ENCODE measurements around the gene HERC2. TPM values are rescaled to one million over a fixed set of nuclear protein-coding genes. Genes with fewer than 3 reads are reported as not detected.

The HERC2 gene
- total and polyA plus RNA-seq, 4 experiments from 2014 or later: 3.4 to 55.1 (median 28.9) TPM

DNA sequence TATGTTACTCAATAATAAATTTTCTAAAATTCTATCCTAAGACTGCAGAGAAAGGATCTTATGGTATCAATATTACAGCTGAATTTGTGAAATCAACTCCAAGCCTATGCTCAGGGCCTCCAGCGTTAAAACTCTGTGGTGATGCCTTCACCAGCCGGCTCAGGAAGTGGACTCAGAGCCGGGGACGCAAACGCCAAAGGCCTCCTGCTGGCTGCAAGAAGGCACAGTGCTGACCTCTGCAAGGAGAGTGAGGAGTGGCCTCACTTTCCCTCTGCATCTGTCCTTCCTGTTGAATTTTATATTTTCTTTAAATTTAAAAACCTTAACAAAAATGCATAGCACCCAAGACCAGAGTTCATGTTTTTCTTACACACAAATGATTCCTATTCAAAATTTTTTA, 48.5 kb downstream of the HERC2 start:
- H3K27ac ChIP-seq (ENCODE audit: low read depth, low read length): no peak overlapping the region
- CTCF ChIA-PET (ENCODE audit: partially characterized antibody): no interaction called here
- H3K4me1 Mint-ChIP-seq: peaks cover 0 to 3% (median 1%) of the 10 kb centered on the region in 4 donors
- no peaks in the 10 kb centered on the region for H3K27me3 Mint-ChIP-seq
- H3K27me3 ChIP-seq (ENCODE audit: insufficient read depth, low read length): no peaks in the 10 kb centered on the region
- H3K27ac Mint-ChIP-seq: no peak overlapping the region
- no peak overlapping the region for H3K4me3 Mint-ChIP-seq
- no peak overlapping the region for H3K4me3 ChIP-seq (ENCODE audit: low read length in 2 of 2)
- H3K9me3 Mint-ChIP-seq: no peaks in the 10 kb centered on the region
- H3K4me1 ChIP-seq (ENCODE audit: insufficient read depth, low read length): no peaks in the 10 kb centered on the region
- POLR2A ChIA-PET (ENCODE audit: partially characterized antibody): no interaction called here
- no peaks in the 10 kb centered on the region for H3K9me3 ChIP-seq (ENCODE audit: control insufficient read depth in 1 of 2, low read length in 2 of 2)
- H3K36me3 Mint-ChIP-seq: peaks cover 47 to 54% of the 10 kb centered on the region in 2 donors
- H3K36me3 ChIP-seq (ENCODE audit: insufficient read depth, low read length): peaks cover 27% of the 10 kb centered on the region
- DNase-seq: no peak
- intact Hi-C loops (cut with micrococcal nuclease): no loop called here

DNA sequence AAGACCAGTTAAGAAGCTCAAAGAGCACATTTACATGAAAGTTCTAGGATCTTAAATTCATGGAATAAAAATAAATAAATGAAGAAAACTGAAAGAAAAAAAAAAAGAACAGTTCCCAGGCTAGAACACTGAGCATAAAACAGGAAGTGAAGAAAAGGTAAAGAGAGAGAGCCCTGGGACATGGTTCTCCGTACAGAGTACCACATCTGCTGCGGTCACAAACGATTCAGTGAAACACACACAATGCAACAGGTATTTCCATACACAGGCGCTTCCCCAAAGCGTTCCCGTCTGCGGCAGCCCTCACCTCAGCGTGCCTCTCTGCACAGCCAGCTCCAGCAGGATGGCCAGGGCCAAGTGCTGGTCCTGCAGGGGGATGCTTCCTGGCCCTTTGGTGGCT, 49.4 kb downstream of the HERC2 start:
- no peaks in the 10 kb centered on the region for H3K27me3 ChIP-seq (ENCODE audit: insufficient read depth, low read length)
- no peak overlapping the region for H3K27ac ChIP-seq (ENCODE audit: low read depth, low read length)
- H3K9me3 ChIP-seq (ENCODE audit: control insufficient read depth in 1 of 2, low read length in 2 of 2): no peaks in the 10 kb centered on the region
- ChIA-PET CTCF (ENCODE audit: partially characterized antibody) (no interaction called here), POLR2A (ENCODE audit: partially characterized antibody) (no interaction called here)
- peaks cover 36% of the 10 kb centered on the region for H3K36me3 ChIP-seq (ENCODE audit: insufficient read depth, low read length)
- intact Hi-C loops (cut with micrococcal nuclease): no loop called here
- Mint-ChIP-seq H3K27ac (no peak overlapping the region), H3K9me3 (no peaks in the 10 kb centered on the region), H3K4me1 (peaks cover 0 to 3% (median 1%) of the 10 kb centered on the region in 4 donors), H3K36me3 (peaks cover 54 to 59% of the 10 kb centered on the region in 2 donors), H3K4me3 (no peak overlapping the region), H3K27me3 (no peaks in the 10 kb centered on the region)
- no peaks in the 10 kb centered on the region for H3K4me1 ChIP-seq (ENCODE audit: insufficient read depth, low read length)
- DNase-seq: no peak
- no peak overlapping the region for H3K4me3 ChIP-seq (ENCODE audit: low read length in 2 of 2)

DNA sequence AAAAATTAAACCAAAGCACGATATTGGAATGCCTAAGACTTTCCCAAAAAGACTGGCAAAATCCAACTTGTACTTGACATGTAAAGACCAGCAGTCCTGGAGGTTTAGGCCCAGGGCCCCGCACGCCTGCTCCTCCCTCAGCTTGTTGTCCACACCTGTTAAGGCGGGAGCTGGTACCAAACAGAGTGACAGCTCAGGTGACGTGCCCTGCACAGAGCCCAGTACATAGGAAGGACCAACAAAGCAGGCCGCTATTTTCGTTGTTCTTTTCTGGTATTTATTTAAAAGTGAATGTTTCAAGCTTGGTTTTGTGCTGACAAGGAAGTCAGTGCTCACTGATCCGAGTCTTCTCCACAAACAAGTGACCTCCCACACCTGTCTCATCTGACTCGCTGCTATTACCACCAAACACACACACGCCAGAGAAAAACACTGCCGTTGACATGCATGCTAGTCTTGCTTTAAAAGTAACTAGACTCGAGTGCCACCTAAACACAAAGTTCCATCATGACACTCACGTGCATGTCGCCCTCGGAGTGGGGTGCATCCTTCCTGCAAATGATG, 50.2 kb downstream of the HERC2 start:
- Mint-ChIP-seq H3K4me1 (peaks cover 0 to 3% (median 1%) of the 10 kb centered on the region in 4 donors), H3K27ac (no peak overlapping the region), H3K36me3 (peaks cover 56 to 63% of the 10 kb centered on the region in 2 donors), H3K9me3 (no peaks in the 10 kb centered on the region), H3K27me3 (no peaks in the 10 kb centered on the region), H3K4me3 (no peak overlapping the region)
- no peaks in the 10 kb centered on the region for H3K9me3 ChIP-seq (ENCODE audit: control insufficient read depth in 1 of 2, low read length in 2 of 2)
- no peak overlapping the region for H3K27ac ChIP-seq (ENCODE audit: low read depth, low read length)
- no peak for DNase-seq
- peaks cover 38% of the 10 kb centered on the region for H3K36me3 ChIP-seq (ENCODE audit: insufficient read depth, low read length)
- ChIA-PET CTCF (ENCODE audit: partially characterized antibody) (no interaction called here), POLR2A (ENCODE audit: partially characterized antibody) (no interaction called here)
- no peaks in the 10 kb centered on the region for H3K27me3 ChIP-seq (ENCODE audit: insufficient read depth, low read length)
- intact Hi-C loops (cut with micrococcal nuclease): no loop called here
- H3K4me3 ChIP-seq (ENCODE audit: low read length in 2 of 2): no peak overlapping the region
- no peaks in the 10 kb centered on the region for H3K4me1 ChIP-seq (ENCODE audit: insufficient read depth, low read length)

DNA sequence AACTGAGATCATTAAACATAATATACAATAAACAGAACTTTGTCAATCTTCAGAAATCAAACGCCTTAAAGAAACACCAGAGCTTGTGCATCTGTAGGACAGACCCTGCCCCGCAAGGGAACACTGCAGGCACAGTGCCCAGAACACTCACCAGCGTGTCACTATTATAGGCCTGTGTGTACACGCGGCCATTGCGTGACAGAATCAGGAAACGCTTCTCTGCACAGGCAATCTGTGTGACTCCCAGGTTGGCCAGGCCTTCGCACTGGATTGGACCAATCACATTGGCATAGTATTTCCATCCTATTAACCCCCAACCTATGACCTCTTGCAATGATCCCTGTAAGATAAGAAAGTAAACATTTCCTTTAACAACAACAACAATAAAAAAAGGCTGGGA, 52.9 kb downstream of the HERC2 start:
- ChIA-PET CTCF (ENCODE audit: partially characterized antibody) (no interaction called here), POLR2A (ENCODE audit: partially characterized antibody) (no interaction called here)
- peaks cover 0 to 5% (median under 1%) of the 10 kb centered on the region in 4 donors for H3K4me1 Mint-ChIP-seq
- H3K27ac Mint-ChIP-seq: peak overlapping the region in 2 of 7 donors; percentile 4 to 25
- H3K36me3 ChIP-seq (ENCODE audit: insufficient read depth, low read length): peaks cover 44% of the 10 kb centered on the region
- no peak overlapping the region for H3K27ac ChIP-seq (ENCODE audit: low read depth, low read length)
- no peak for DNase-seq
- H3K4me1 ChIP-seq (ENCODE audit: insufficient read depth, low read length): no peaks in the 10 kb centered on the region
- H3K9me3 ChIP-seq (ENCODE audit: control insufficient read depth in 1 of 2, low read length in 2 of 2): no peaks in the 10 kb centered on the region
- no peaks in the 10 kb centered on the region for H3K9me3 Mint-ChIP-seq
- H3K27me3 Mint-ChIP-seq: no peaks in the 10 kb centered on the region
- H3K36me3 Mint-ChIP-seq: peaks cover 66 to 77% of the 10 kb centered on the region in 2 donors
- intact Hi-C loops (cut with micrococcal nuclease): no loop called here
- no peaks in the 10 kb centered on the region for H3K27me3 ChIP-seq (ENCODE audit: insufficient read depth, low read length)
- H3K4me3 Mint-ChIP-seq: no peak overlapping the region
- H3K4me3 ChIP-seq (ENCODE audit: low read length in 2 of 2): no peak overlapping the region

DNA sequence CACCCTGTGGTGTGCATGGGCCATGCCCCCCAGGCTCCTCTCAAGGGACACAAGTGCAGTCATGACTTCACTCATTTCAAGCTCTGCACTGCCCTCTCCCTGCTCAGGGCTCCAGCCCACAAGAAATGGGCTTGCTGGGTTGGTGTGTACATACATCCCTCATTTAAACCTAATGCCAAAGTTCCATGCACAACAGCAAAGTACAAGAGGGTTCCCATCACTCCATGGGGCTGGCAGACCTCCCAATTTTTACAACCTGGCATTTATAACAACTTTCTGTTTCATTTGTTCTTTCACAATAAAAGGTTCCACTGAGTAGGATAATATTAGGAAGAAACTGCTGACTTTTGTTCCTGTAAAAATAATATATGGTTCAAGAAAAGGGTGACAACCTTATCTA, 54.3 kb downstream of the HERC2 start:
- H3K4me1 Mint-ChIP-seq: peaks cover 0 to 4% (median under 1%) of the 10 kb centered on the region in 4 donors
- peak overlapping the region in 1 of 7 donors; percentile 35 for H3K27ac Mint-ChIP-seq
- no peaks in the 10 kb centered on the region for H3K9me3 Mint-ChIP-seq
- H3K4me1 ChIP-seq (ENCODE audit: insufficient read depth, low read length): no peaks in the 10 kb centered on the region
- intact Hi-C loops (cut with micrococcal nuclease): no loop called here
- no peaks in the 10 kb centered on the region for H3K27me3 Mint-ChIP-seq
- H3K36me3 ChIP-seq (ENCODE audit: insufficient read depth, low read length): peaks cover 39% of the 10 kb centered on the region
- CTCF ChIA-PET (ENCODE audit: partially characterized antibody): no interaction called here
- no peak overlapping the region for H3K4me3 Mint-ChIP-seq
- no peak overlapping the region for H3K4me3 ChIP-seq (ENCODE audit: low read length in 2 of 2)
- no peak overlapping the region for H3K27ac ChIP-seq (ENCODE audit: low read depth, low read length)
- H3K36me3 Mint-ChIP-seq: peaks cover 70 to 74% of the 10 kb centered on the region in 2 donors
- POLR2A ChIA-PET (ENCODE audit: partially characterized antibody): no interaction called here
- no peak for DNase-seq
- H3K9me3 ChIP-seq (ENCODE audit: control insufficient read depth in 1 of 2, low read length in 2 of 2): no peaks in the 10 kb centered on the region
- no peaks in the 10 kb centered on the region for H3K27me3 ChIP-seq (ENCODE audit: insufficient read depth, low read length)

DNA sequence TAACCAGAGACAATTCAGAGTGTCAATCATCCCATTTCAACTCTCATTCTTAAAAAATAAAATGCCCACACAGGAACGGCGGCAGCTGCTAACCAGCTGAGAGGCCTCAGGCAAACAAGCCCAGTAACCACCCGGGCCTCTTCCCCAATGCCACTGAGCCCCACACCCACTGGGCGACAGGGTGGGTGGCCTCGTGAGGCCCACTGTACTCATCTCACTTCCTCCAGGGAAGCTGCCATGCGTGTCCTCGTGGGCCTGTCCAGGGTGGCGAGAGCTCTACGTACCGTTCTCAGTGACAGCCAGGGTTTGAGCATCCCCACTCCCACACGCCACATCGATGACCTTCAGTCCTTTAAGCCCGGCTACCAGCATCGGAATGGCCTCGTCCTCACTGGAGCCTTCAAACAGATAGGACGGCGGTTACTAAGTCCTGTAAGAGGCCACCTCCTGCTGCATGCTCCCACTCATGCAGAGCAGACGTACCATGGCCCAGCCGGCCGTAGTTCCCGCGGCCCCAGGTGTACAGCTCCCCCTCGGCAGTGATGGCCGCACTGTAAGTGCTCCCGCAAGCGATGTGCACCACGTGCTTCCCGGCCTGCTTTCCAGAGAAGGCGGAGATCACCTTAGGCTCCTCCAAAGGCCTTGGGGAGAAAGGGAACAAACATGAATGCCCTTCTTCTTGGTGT, 56.5 kb downstream of the HERC2 start:
- H3K27me3 Mint-ChIP-seq: no peaks in the 10 kb centered on the region
- no peaks in the 10 kb centered on the region for H3K9me3 Mint-ChIP-seq
- ChIA-PET CTCF (ENCODE audit: partially characterized antibody) (no interaction called here), POLR2A (ENCODE audit: partially characterized antibody) (no interaction called here)
- peaks cover 31% of the 10 kb centered on the region for H3K36me3 ChIP-seq (ENCODE audit: insufficient read depth, low read length)
- H3K4me3 Mint-ChIP-seq: no peak overlapping the region
- no peak overlapping the region for H3K27ac ChIP-seq (ENCODE audit: low read depth, low read length)
- H3K9me3 ChIP-seq (ENCODE audit: control insufficient read depth in 1 of 2, low read length in 2 of 2): no peaks in the 10 kb centered on the region
- no peak for DNase-seq
- no peak overlapping the region for H3K27ac Mint-ChIP-seq
- peaks cover 69 to 75% of the 10 kb centered on the region in 2 donors for H3K36me3 Mint-ChIP-seq
- H3K4me1 ChIP-seq (ENCODE audit: insufficient read depth, low read length): no peaks in the 10 kb centered on the region
- no peaks in the 10 kb centered on the region for H3K27me3 ChIP-seq (ENCODE audit: insufficient read depth, low read length)
- intact Hi-C loops (cut with micrococcal nuclease): no loop called here
- H3K4me1 Mint-ChIP-seq: peaks cover 10 to 11% (median 11%) of the 10 kb centered on the region in 4 donors
- no peak overlapping the region for H3K4me3 ChIP-seq (ENCODE audit: low read length in 2 of 2)

DNA sequence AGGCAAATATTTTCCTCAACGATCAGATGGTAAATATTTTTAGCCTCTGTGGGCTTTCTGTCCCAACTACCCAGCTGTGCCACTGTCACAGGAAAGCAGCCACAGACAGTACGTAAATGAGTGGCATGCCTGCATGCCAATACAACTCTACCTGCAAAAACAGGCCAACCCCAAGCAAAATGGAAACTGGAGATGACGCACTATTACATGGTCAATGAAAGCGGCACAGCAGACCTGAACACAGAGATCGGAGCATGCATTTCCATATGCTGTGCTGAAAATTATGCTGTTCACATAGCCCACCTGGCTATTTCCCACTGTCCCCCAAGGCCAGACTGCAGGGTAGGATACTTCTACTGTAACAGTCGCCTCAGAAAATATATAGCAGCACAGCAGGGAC, 57.8 kb downstream of the HERC2 start:
- intact Hi-C loops (cut with micrococcal nuclease): no loop called here
- Mint-ChIP-seq H3K36me3 (peaks cover 65 to 73% of the 10 kb centered on the region in 2 donors), H3K9me3 (no peaks in the 10 kb centered on the region), H3K4me3 (no peak overlapping the region), H3K27me3 (no peaks in the 10 kb centered on the region), H3K4me1 (peaks cover 11 to 13% (median 12%) of the 10 kb centered on the region in 4 donors), H3K27ac (no peak overlapping the region)
- ChIA-PET POLR2A (ENCODE audit: partially characterized antibody) (no interaction called here), CTCF (ENCODE audit: partially characterized antibody) (no interaction called here)
- peaks cover 29% of the 10 kb centered on the region for H3K36me3 ChIP-seq (ENCODE audit: insufficient read depth, low read length)
- H3K9me3 ChIP-seq (ENCODE audit: control insufficient read depth in 1 of 2, low read length in 2 of 2): no peaks in the 10 kb centered on the region
- no peaks in the 10 kb centered on the region for H3K27me3 ChIP-seq (ENCODE audit: insufficient read depth, low read length)
- no peak overlapping the region for H3K4me3 ChIP-seq (ENCODE audit: low read length in 2 of 2)
- no peak for DNase-seq
- no peaks in the 10 kb centered on the region for H3K4me1 ChIP-seq (ENCODE audit: insufficient read depth, low read length)
- H3K27ac ChIP-seq (ENCODE audit: low read depth, low read length): no peak overlapping the region
